ENCODE measurements around the gene SUSD3. TPM values are rescaled to one million over a fixed set of nuclear protein-coding genes. Genes with fewer than 3 reads are reported as not detected.
A peak's percentile ranks its signal among the peaks of the same experiment; 100 is the strongest.

SUSD3 gene
- total RNA-seq, 2 experiments from 2014 or later: 33.9 to 35.6 TPM

GRCh38 chr9:93081081-93081529 is 22.6 kb downstream of the SUSD3 start:
- TF ChIP-seq, protein P1, sequence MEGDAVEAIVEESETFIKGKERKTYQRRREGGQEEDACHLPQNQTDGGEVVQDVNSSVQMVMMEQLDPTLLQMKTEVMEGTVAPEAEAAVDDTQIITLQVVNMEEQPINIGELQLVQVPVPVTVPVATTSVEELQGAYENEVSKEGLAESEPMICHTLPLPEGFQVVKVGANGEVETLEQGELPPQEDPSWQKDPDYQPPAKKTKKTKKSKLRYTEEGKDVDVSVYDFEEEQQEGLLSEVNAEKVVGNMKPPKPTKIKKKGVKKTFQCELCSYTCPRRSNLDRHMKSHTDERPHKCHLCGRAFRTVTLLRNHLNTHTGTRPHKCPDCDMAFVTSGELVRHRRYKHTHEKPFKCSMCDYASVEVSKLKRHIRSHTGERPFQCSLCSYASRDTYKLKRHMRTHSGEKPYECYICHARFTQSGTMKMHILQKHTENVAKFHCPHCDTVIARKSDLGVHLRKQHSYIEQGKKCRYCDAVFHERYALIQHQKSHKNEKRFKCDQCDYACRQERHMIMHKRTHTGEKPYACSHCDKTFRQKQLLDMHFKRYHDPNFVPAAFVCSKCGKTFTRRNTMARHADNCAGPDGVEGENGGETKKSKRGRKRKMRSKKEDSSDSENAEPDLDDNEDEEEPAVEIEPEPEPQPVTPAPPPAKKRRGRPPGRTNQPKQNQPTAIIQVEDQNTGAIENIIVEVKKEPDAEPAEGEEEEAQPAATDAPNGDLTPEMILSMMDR (IDR thresholded peaks at IDR 0.05): no peak
- Histone ChIP-seq H3K36me3 (ENCODE audit: insufficient read depth, low read length) (peaks cover 89% of the 10 kb centered on the region), H3K9me3 (ENCODE audit: control insufficient read depth in 1 of 2, insufficient read depth in 1 of 2, low read length in 2 of 2) (peaks cover 0 to 16% of the 10 kb centered on the region in 2 experiments), H3K4me3 (ENCODE audit: low read length) (no peak overlapping the region), H3K27me3 (ENCODE audit: control insufficient read depth in 1 of 2, insufficient read depth in 2 of 2, low read length in 2 of 2) (no peaks in the 10 kb centered on the region), H3K4me1 (ENCODE audit: insufficient read depth, low read length) (peaks cover 52% of the 10 kb centered on the region), H3K27ac (ENCODE audit: low read depth in 1 of 2, low read length in 2 of 2) (no peak overlapping the region)
- peak overlapping the region; percentile 71 for H3K27ac Mint-ChIP-seq
- intact Hi-C loops (cut with DNase I, micrococcal nuclease): no loop called here
- no peak for ATAC-seq (ENCODE audit: poor library complexity)
- DNase-seq: peak in 1 of 14 experiments; percentile 22
- H3K36me3 Mint-ChIP-seq (ENCODE audit: low read depth): peaks cover 87% of the 10 kb centered on the region
- peaks cover 40% of the 10 kb centered on the region for H3K4me1 Mint-ChIP-seq (ENCODE audit: low read depth)
- POLR2A ChIA-PET: interaction anchor here (0.8 to 3.2 kb wide), 4 partner anchors 9 to 17 kb away, joined by 3 to 10 read pairs (median 4); no protein-coding TSS in a partner anchor
- no peaks in the 10 kb centered on the region for H3K27me3 Mint-ChIP-seq
- H3K9me3 Mint-ChIP-seq: no peaks in the 10 kb centered on the region
- H3K4me3 Mint-ChIP-seq: no peak overlapping the region
- CTCF ChIA-PET: no interaction called here

- ATAC-seq (ENCODE audit: poor library complexity) (no peak), DNase-seq (peak in 1 of 14 experiments; percentile 14)
- Mint-ChIP-seq H3K4me3 (no peak overlapping the region), H3K27ac (peak overlapping the region; percentile 71), H3K4me1 (ENCODE audit: low read depth) (peaks cover 32% of the 10 kb centered on the region), H3K36me3 (ENCODE audit: low read depth) (peaks cover 86% of the 10 kb centered on the region), H3K9me3 (no peaks in the 10 kb centered on the region), H3K27me3 (no peaks in the 10 kb centered on the region)
- H3K9me3 ChIP-seq (ENCODE audit: control insufficient read depth in 1 of 2, insufficient read depth in 1 of 2, low read length in 2 of 2): peaks cover 0 to 16% of the 10 kb centered on the region in 2 experiments
- ChIA-PET CTCF (interaction anchor here (0.7 kb wide), 1 partner anchor 49 kb away, joined by 4 read pairs; no protein-coding TSS in a partner anchor), POLR2A (interaction anchor here (1.1 to 3.2 kb wide), 3 partner anchors 10 to 18 kb away, joined by 4 to 10 read pairs (median 5); no protein-coding TSS in a partner anchor)
- peaks cover 89% of the 10 kb centered on the region for H3K36me3 ChIP-seq (ENCODE audit: insufficient read depth, low read length)
- peaks cover 44% of the 10 kb centered on the region for H3K4me1 ChIP-seq (ENCODE audit: insufficient read depth, low read length)
- TF ChIP-seq, protein P1 (IDR thresholded peaks at IDR 0.05): no peak
- no peak overlapping the region for H3K4me3 ChIP-seq (ENCODE audit: low read length)
- intact Hi-C loops (cut with DNase I, micrococcal nuclease): no loop called here
- H3K27me3 ChIP-seq (ENCODE audit: control insufficient read depth in 1 of 2, insufficient read depth in 2 of 2, low read length in 2 of 2): no peaks in the 10 kb centered on the region
- H3K27ac ChIP-seq (ENCODE audit: low read depth in 1 of 2, low read length in 2 of 2): peak overlapping the region in 1 of 2 donors; percentile 29
Observed at GRCh38 chr9:93081931-93082330, 23.4 kb downstream of the SUSD3 start.

DNA sequence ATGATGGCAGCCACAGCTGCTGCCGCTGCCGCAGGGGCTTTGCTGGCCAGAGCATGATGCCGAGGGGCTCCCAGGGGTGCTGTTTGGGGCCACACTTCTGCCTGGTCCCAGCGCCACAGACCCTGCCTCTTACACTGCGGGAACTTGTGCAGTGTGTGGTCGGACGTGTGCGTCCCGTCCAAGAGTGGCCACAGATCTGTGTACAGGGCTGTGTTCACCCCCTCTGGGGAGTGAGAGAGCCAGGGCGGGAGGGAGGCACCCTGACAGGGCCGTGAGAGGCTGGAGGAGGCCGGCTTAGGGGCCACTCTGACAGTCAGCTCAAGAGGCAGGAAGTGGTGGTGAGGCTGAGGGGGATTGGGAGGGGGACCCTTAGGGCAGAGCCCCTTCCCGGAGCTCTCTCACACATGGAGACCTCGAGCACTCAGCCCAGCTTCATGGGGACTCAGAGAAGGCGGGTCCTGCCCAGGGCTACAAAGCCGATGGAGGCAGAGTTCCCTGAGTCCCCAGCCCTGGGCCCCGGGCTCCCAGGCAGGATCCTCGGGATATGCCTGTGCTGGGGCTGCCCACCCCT is 24.4 kb downstream of the SUSD3 start:
- no peak overlapping the region for H3K4me3 Mint-ChIP-seq
- Histone ChIP-seq H3K27ac (ENCODE audit: low read depth in 1 of 2, low read length in 2 of 2) (peak overlapping the region; percentile 54 to 80), H3K4me1 (ENCODE audit: insufficient read depth, low read length) (peaks cover 34% of the 10 kb centered on the region), H3K36me3 (ENCODE audit: insufficient read depth, low read length) (peaks cover 87% of the 10 kb centered on the region), H3K9me3 (ENCODE audit: control insufficient read depth in 1 of 2, insufficient read depth in 1 of 2, low read length in 2 of 2) (peaks cover 0 to 16% of the 10 kb centered on the region in 2 experiments), H3K27me3 (ENCODE audit: control insufficient read depth in 1 of 2, insufficient read depth in 2 of 2, low read length in 2 of 2) (no peaks in the 10 kb centered on the region), H3K4me3 (ENCODE audit: low read length) (no peak overlapping the region)
- CTCF ChIA-PET: interaction anchor here (1.5 kb wide), 1 partner anchor 53 kb away, joined by 3 read pairs; no protein-coding TSS in a partner anchor
- POLR2A ChIA-PET: interaction anchor here (1.0 to 3.2 kb wide), 5 partner anchors 13 to 113 kb away, joined by 3 to 10 read pairs (median 7); partner anchors contain the start of gene CARD19
- peak; percentile 32 for ATAC-seq (ENCODE audit: poor library complexity)
- H3K9me3 Mint-ChIP-seq: no peaks in the 10 kb centered on the region
- DNase-seq: peak in 4 of 14 experiments; percentile 19 to 32 (median 24)
- H3K4me1 Mint-ChIP-seq (ENCODE audit: low read depth): peaks cover 24% of the 10 kb centered on the region
- H3K27ac Mint-ChIP-seq: peak overlapping the region; percentile 97
- no peaks in the 10 kb centered on the region for H3K27me3 Mint-ChIP-seq
- TF ChIP-seq, protein P1 (IDR thresholded peaks at IDR 0.05): no peak
- peaks cover 83% of the 10 kb centered on the region for H3K36me3 Mint-ChIP-seq (ENCODE audit: low read depth)
- intact Hi-C loops (cut with DNase I, micrococcal nuclease): no loop called here

Measured in CD4-positive, alpha-beta T cell (primary cell).